GM08714 (cell line): Measurements from ENCODE around the gene ZFAND3.

ENCODE experiments used
- H3K4me3 ChIP-seq: fragments of 200-500 bp; sonication (Bioruptor generic); 2 replicates; pipeline ENCODE4 v1.5.1; 2014; ENCODE audit warnings: mild to moderate bottlenecking, low read length, inconsistent platforms
- ZNF274 ChIP-seq: IDR thresholded peaks from 2 replicates; pipeline ENCODE4 v1.6.1; 2012; ENCODE audit warnings: mild to moderate bottlenecking, low read depth, low read length

ZFAND3 gene

GRCh38 chr6:38056361-38056760 is 236.8 kb downstream of the ZFAND3 start:
- no peak for TF ChIP-seq ZNF274
- H3K4me3 ChIP-seq: no peak overlapping the region

GRCh38 chr6:38057994-38058393 is 238.5 kb downstream of the ZFAND3 start:
- no peak for TF ChIP-seq ZNF274
- no peak overlapping the region for H3K4me3 ChIP-seq

DNA sequence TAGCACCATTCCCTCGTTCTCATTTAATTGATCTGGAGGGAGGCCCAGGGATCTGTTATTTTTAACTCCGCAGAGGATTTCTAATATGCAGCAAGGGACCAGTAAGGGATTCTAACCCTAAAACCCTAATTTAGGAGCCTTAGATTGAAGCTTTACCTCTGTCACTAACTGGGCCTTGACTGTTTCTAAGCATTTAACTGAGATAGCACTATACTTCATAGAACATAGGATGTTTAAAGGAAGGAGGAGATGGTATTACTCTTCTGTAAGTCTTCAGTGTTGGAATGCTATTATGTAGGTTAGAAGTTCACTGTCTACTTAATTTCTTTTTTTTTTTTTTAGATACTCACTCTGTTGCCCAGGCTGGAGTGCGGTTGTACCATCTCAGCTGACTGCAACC is 242.5 kb downstream of the ZFAND3 start:
- TF ChIP-seq ZNF274: no peak
- no peak overlapping the region for H3K4me3 ChIP-seq

DNA sequence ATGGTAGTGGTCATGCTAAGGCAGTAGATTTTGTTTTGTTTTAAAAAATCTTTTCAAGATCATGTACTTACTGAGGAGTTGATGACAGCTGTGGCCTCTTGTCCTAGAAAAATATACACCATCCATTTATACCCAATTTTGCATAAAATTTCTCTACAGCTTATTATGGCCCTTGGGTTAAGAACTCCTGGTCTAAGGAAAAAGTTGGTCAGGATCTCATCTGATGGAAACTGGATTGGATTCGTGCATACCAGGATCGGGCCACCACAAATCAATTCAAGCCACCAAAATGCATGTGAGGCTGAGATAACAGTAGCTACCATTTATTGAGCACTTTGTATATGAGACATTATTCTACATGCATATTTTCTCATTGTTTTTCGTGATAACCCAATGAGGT is 244.4 kb downstream of the ZFAND3 start:
- TF ChIP-seq ZNF274: no peak
- no peak overlapping the region for H3K4me3 ChIP-seq

DNA sequence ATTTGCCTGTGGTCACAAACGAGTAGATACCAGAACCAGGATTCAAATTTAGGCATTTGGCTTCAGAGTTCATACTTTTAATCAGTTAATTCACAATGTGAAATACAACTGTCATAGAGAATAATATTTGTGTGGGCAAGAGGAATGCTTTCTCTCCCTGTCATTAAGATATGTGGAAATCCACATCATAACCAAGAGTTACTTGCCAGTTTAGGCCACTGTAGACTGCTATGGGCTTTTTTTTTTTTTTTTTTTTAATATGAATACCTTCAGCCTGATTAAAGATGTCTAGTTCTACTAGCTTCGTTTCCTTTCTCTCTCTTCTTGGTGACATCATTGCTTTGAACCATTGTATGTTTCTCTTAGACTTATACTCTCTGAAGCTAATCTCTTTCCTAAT is 244.9 kb downstream of the ZFAND3 start:
- no peak for TF ChIP-seq ZNF274

GRCh38 chr6:38065734-38066305 is 246.3 kb downstream of the ZFAND3 start:
- no peak for TF ChIP-seq ZNF274
- H3K4me3 ChIP-seq: no peak overlapping the region

More for the DNA sequence above, 244.9 kb downstream of the ZFAND3 start:
- H3K4me3 ChIP-seq: no peak overlapping the region

DNA sequence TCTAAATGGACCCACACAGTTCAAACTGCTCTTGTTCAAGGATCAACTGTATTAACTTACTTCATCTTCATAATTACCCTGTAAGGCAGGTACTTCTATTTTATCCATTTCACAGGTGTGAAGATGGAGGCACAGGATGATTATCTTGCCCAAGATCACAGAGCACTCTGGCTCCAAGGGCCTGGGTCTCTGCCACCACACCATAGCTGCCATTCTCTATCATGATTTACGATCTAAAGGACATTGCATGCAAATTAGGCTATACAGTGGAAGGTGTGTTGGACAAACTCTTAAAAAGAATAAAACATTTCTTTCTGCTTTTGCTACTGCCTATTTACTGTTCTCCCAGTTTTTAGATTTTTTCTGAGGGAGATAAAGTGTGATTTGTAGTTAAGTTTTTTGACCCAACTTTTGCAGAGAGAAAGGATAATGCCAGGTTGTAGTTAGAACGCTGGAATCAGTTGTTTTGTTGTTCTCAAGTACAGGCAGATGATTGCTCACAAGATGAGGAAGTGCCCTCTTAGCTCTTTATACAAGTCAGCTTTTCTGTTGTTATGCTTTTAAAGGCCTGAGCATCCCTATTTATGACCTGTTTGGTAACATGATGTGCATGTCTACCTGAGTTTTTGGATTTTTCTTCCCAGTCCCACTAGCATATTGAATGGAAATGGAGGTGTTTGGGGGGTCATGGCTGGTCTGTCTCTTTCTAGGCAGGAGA is 247.9 kb downstream of the ZFAND3 start:
- no peak for TF ChIP-seq ZNF274
- H3K4me3 ChIP-seq: no peak overlapping the region

GRCh38 chr6:38068854-38069590 is 249.5 kb downstream of the ZFAND3 start:
- H3K4me3 ChIP-seq: no peak overlapping the region
- TF ChIP-seq ZNF274: no peak

DNA sequence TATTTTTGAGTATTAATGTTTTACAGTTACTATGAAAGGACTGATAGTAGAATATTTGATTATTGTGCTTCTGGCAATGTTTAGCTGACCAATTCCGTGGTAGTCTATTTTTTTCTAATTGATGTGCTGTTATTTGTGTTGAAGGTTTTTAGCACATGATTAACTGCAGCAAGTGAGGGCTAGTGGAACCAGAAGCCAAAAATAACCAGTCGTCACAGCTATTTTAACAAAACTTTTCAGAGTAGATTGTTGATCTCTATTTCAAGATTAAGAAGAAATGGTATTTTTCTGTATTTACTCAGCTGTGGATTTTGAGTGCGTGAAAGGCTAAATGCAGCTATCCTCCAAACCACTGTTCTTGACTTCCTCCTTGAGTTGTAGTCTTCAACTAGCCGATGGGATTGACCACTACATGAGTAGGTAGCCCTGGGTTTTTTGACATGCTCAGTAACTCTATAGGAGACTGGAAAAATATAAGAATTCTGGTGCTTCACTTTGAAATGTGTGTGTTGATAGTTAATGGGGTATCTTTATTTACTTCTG is 258.0 kb downstream of the ZFAND3 start:
- no peak overlapping the region for H3K4me3 ChIP-seq
- no peak for TF ChIP-seq ZNF274

- H3K4me3 ChIP-seq: no peak overlapping the region
- TF ChIP-seq ZNF274: no peak
These were observed 259.1 kb downstream of the ZFAND3 start for GRCh38 chr6:38078671-38079070.

GRCh38 chr6:38079107-38079506 is 259.6 kb downstream of the ZFAND3 start:
- H3K4me3 ChIP-seq: no peak overlapping the region
- TF ChIP-seq ZNF274: no peak

GRCh38 chr6:38079537-38079936 is 260.0 kb downstream of the ZFAND3 start:
- no peak overlapping the region for H3K4me3 ChIP-seq
- no peak for TF ChIP-seq ZNF274

DNA sequence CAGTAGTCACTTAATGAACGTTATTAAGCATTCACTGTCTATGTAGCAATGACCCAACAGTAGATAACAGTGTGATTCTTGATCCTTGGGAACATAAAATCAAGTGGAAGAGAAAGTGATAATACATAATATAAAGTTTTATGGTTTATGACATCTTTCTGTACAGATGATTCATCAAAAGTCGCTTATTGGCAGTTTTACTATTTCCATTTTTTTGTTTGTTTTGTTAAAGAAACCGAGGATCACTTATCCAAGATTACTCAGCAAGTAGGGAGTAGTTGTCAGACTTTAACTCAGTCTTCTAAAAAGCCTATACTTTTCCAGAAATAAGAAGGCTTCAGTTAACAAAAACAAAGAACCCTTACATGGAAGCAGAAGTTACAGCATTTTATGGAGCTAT is 260.8 kb downstream of the ZFAND3 start:
- no peak for TF ChIP-seq ZNF274
- H3K4me3 ChIP-seq: no peak overlapping the region

DNA sequence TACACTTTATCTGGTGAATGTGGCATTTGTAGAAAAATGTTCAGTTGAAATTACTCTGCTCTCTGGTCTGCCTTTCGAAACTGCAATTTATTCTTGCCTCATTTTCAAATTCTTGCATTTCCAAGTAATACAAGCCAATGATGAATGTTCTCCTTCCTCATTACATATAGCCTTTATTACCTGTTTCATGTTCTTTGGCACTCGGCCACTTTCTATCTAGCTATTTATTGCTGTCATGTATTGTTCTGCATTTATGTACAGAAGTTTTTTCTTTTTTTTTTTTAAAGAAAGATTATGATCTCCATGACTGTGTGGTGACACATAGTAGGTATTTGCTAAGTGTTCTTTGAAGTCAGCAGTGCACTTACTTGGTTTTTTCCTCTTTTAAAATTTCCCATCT is 261.4 kb downstream of the ZFAND3 start:
- no peak for TF ChIP-seq ZNF274
- no peak overlapping the region for H3K4me3 ChIP-seq

DNA sequence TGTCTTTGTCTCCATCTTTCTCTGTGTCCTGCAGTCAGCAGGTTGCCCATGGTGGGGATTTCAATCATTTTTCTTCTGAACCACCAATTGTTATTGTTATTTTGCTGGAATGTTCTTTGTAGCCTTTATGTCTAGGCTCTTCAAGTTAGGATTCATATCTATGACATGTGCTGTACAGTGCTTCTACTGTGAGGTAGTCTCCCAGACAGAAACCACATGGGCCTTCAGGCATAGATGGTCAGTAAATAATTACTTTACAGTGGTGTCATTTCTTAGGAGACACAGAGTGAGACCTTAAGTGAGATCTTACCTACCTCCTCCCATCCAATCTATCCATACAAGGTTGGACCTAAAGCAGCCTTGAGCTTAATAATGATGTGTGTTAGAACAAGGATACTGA is 265.5 kb downstream of the ZFAND3 start:
- H3K4me3 ChIP-seq: no peak overlapping the region
- TF ChIP-seq ZNF274: no peak

DNA sequence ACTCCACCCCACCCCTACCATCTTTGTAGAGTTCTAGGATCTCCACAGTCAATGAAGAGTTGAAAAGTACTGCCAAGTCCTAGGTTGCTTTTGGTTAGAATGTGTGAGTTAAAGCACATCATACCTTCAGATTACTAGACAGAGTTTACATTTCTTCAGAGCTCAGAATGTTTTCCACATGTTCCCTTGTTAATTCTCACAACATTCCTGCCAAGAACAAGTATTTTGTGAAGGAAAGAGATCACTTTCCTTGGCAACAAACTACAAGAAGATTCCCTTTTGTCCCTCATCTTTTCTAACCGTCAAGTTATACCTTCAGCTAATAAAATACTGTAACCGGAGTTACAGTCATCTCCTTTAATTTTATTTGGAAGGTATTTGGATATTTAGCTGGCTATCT is 266.8 kb downstream of the ZFAND3 start:
- no peak for TF ChIP-seq ZNF274

More for the DNA sequence above, 266.8 kb downstream of the ZFAND3 start:
- H3K4me3 ChIP-seq: no peak overlapping the region
